ENCODE measurements around the gene PTGDR. TPM values are rescaled to one million over a fixed set of nuclear protein-coding genes. Genes with fewer than 3 reads are reported as not detected.

The PTGDR gene
- total RNA-seq, 1 experiment from 2014 or later = not detected

- CTCF ChIA-PET = no interaction called here
- no peak for DNase-seq (ENCODE audit: low read depth, low spot score)
- BruUV-seq (replicated peaks) = no TSS peak
Measured at GRCh38 chr14:52313462-52313861, 46.0 kb downstream of the PTGDR start.

GRCh38 chr14:52313903-52314594 lies 46.6 kb downstream of the PTGDR start, which contains the start of gene PTGER2:
Gene PTGER2, plus strand, starts transcription at chr14:52314312. Its CDS starts 237 bp downstream, at chr14:52314549.
- in situ Hi-C loops (cut with HindIII; ENCODE audit: low pct_unique_long_range_greater_than_20kb, low sequenced_read_pairs) (no loop called here), intact Hi-C loops (cut with micrococcal nuclease; ENCODE audit: unreplicated experiment) (no loop called here)
- peak within 1 kb of the TSS; percentile 42 to 62 for H3K4me3 ChIP-seq (ENCODE audit: low read depth in 2 of 2, low read length in 2 of 2)
- CTCF ChIA-PET = no interaction called here
- no peaks in the 10 kb centered on the region for H3K4me1 ChIP-seq (ENCODE audit: control insufficient read depth, insufficient read depth, low read length)
- H3K9me3 ChIP-seq (ENCODE audit: control insufficient read depth, insufficient read depth, low read depth, low read length) = no peaks in the 10 kb centered on the region
- no peak within 1 kb of the TSS for H3K27ac ChIP-seq (ENCODE audit: low read length)
- no peak for TF ChIP-seq CTCF (IDR thresholded peaks at IDR 0.05)
- TF ChIP-seq SIN3A (IDR thresholded peaks at IDR 0.05; ENCODE audit: borderline replicate concordance, insufficient read depth, low read depth, low read length) = no peak
- TF ChIP-seq TCF7L2 (IDR thresholded peaks at IDR 0.05; ENCODE audit: low read depth, low read length) = no peak
- no peak for TF ChIP-seq POLR2AphosphoS5 (IDR thresholded peaks at IDR 0.05; ENCODE audit: low read depth, low read length)
- no peak for TF ChIP-seq REST (IDR thresholded peaks at IDR 0.05; ENCODE audit: insufficient read depth in 1 of 2, low read depth in 2 of 2, low read length in 1 of 2)
- peaks cover 8% of the 10 kb centered on the region for H3K27me3 ChIP-seq (ENCODE audit: control insufficient read depth, insufficient read depth, low read length)
- ATAC-seq = peak; percentile 81
- H3K36me3 ChIP-seq (ENCODE audit: control insufficient read depth, insufficient read depth, low read length) = no peaks in the 10 kb centered on the region
- DNase-seq (ENCODE audit: low read depth, low spot score) = no peak
- POLR2A ChIA-PET = no interaction called here
- no TSS peak for BruUV-seq (replicated peaks)

More at GRCh38 chr14:52313462-52313861, 46.0 kb downstream of the PTGDR start:
- H3K27me3 ChIP-seq (ENCODE audit: control insufficient read depth, insufficient read depth, low read length) = peaks cover 8% of the 10 kb centered on the region
- H3K9me3 ChIP-seq (ENCODE audit: control insufficient read depth, insufficient read depth, low read depth, low read length) = no peaks in the 10 kb centered on the region
- POLR2A ChIA-PET = interaction anchor here (0.6 kb wide), 1 partner anchor 12 kb away, joined by 3 read pairs; no protein-coding TSS in a partner anchor
- H3K36me3 ChIP-seq (ENCODE audit: control insufficient read depth, insufficient read depth, low read length) = no peaks in the 10 kb centered on the region
- in situ Hi-C loops (cut with HindIII; ENCODE audit: low pct_unique_long_range_greater_than_20kb, low sequenced_read_pairs) (no loop called here), intact Hi-C loops (cut with micrococcal nuclease; ENCODE audit: unreplicated experiment) (no loop called here)
- ATAC-seq = no peak
- no peak overlapping the region for H3K27ac ChIP-seq (ENCODE audit: low read length)
- no peaks in the 10 kb centered on the region for H3K4me1 ChIP-seq (ENCODE audit: control insufficient read depth, insufficient read depth, low read length)
- TF ChIP-seq CTCF (IDR thresholded peaks at IDR 0.05) (no peak), POLR2AphosphoS5 (IDR thresholded peaks at IDR 0.05; ENCODE audit: low read depth, low read length) (no peak), TCF7L2 (IDR thresholded peaks at IDR 0.05; ENCODE audit: low read depth, low read length) (no peak), SIN3A (IDR thresholded peaks at IDR 0.05; ENCODE audit: borderline replicate concordance, insufficient read depth, low read depth, low read length) (no peak), REST (IDR thresholded peaks at IDR 0.05; ENCODE audit: insufficient read depth in 1 of 2, low read depth in 2 of 2, low read length in 1 of 2) (no peak)
- peak overlapping the region; percentile 42 to 62 for H3K4me3 ChIP-seq (ENCODE audit: low read depth in 2 of 2, low read length in 2 of 2)

Data from Panc1 (cell line).